OCI-LY1 (cell line): ENCODE measurements around the gene PACSIN2.

Source experiments
- H2AFZ ChIP-seq: fragments of 200-600 bp; sonication (generic), shearing (Covaris generic); 2 replicates; pipeline ENCODE4 v1.6.0; 2014; ENCODE audit warnings: antibody characterized with exemption, mild to moderate bottlenecking, low read length
- H3F3A ChIP-seq: fragments of 200-600 bp; sonication (generic), shearing (Covaris generic); 2 replicates; pipeline ENCODE4 v1.6.0; 2014; ENCODE audit warnings: mild to moderate bottlenecking, antibody characterized with exemption, low read length, moderate library complexity; ENCODE audit not compliant: insufficient read depth
- H3K27ac ChIP-seq: fragments of 200-600 bp; sonication (generic); 2 replicates; pipeline ENCODE4 v1.5.1; 2014; ENCODE audit warnings: low read length, mixed run types, mild to moderate bottlenecking, low read depth; ENCODE audit not compliant: poor library complexity, severe bottlenecking
- H3K27me3 ChIP-seq: fragments of 200-600 bp; sonication (generic); 2 replicates; pipeline ENCODE4 v1.6.0; 2014; ENCODE audit warnings: antibody characterized with exemption, mild to moderate bottlenecking, low read length, moderate library complexity; ENCODE audit not compliant: insufficient read depth
- H3K36me3 ChIP-seq: fragments of 200-600 bp; sonication (generic); 2 replicates; pipeline ENCODE4 v1.6.1; 2014; ENCODE audit warnings: mild to moderate bottlenecking, antibody characterized with exemption, low read length, moderate library complexity, mixed read lengths; ENCODE audit not compliant: insufficient read depth
- H3K4me1 ChIP-seq: fragments of 200-600 bp; sonication (generic); 2 replicates; pipeline ENCODE4 v1.5.1; 2014; ENCODE audit warnings: mild to moderate bottlenecking, low read length, moderate library complexity; ENCODE audit not compliant: insufficient read depth, severe bottlenecking
- H3K4me2 ChIP-seq: fragments of 200-600 bp; sonication (generic), shearing (Covaris generic); 2 replicates; pipeline ENCODE4 v1.6.1; 2014; ENCODE audit warnings: low read length
- H3K4me3 ChIP-seq: fragments of 200-600 bp; sonication (generic); 2 replicates; pipeline ENCODE4 v1.5.1; 2014; ENCODE audit warnings: low read length, low read depth, mild to moderate bottlenecking, mixed read lengths; ENCODE audit not compliant: poor library complexity, severe bottlenecking
- H3K79me2 ChIP-seq: fragments of 200-600 bp; shearing (Covaris generic); 2 replicates; pipeline ENCODE4 v1.6.1; 2016; ENCODE audit warnings: mixed run types, low read length, mixed read lengths; ENCODE audit not compliant: insufficient read depth
- H3K9ac ChIP-seq: fragments of 200-600 bp; sonication (generic), shearing (Covaris generic); 2 replicates; pipeline ENCODE4 v1.6.1; 2014; ENCODE audit warnings: mild to moderate bottlenecking, low read length, mixed read lengths
- H3K9me2 ChIP-seq: fragments of 200-600 bp; sonication (generic), shearing (Covaris generic); 2 replicates; pipeline ENCODE4 v1.6.1; 2014; ENCODE audit warnings: low read depth, mild to moderate bottlenecking, low read length, mixed read lengths
- H3K9me3 ChIP-seq: fragments of 200-600 bp; shearing (Covaris generic); 2 replicates; pipeline ENCODE4 v1.6.1; 2014; ENCODE audit warnings: low read length, mixed read lengths
- H4K20me1 ChIP-seq: fragments of 200-600 bp; sonication (generic), shearing (Covaris generic); 2 replicates; pipeline ENCODE4 v1.6.0; 2016; ENCODE audit warnings: mild to moderate bottlenecking, low read length; ENCODE audit not compliant: insufficient read depth
- CTCF ChIP-seq: fragments of 200-600 bp; sonication (generic), shearing (Covaris generic); IDR thresholded peaks from 2 replicates; pipeline ENCODE4 v1.5.1; 2017; ENCODE audit warnings: mild to moderate bottlenecking, antibody characterized with exemption, low read length, moderate library complexity, mixed read lengths
- EZH2 ChIP-seq: fragments of 200-600 bp; sonication (generic), shearing (Covaris generic); IDR thresholded peaks from 2 replicates; pipeline ENCODE4 v1.8.0; 2017; ENCODE audit warnings: borderline replicate concordance, mixed run types, mild to moderate bottlenecking, antibody characterized with exemption, low read length, moderate library complexity, mixed read lengths

The PACSIN2 gene

DNA sequence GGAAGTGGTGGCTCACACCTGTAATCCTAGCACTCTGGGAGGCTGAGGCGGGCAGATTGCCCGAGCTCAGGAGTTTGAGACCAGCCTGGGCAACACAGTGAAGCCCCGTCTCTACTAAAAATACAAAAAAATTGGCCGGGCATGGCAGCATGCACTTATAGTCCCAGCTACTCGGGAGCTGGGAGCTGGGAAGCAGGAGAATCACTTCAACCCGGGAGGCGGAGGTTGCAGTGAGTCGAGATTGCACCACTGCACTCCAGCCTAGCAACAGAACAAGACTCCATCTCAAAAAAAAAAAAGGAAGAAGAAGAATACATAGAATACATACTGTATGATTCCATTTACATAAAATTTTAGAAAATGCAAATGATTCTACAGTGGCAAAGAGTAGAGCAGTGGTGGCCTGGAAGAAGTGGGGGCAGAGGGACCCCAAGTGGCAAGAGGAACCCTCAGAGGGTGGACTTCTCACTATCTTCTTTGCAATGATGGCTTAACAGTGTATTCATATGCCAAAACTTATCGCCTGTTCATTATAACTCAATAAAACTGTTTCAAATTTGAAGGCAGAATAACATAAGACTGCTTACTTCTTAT, 22.0 kb downstream of the PACSIN2 start:
- no peak overlapping the region for H3K27ac ChIP-seq
- no peak overlapping the region for H2AFZ ChIP-seq
- TF ChIP-seq CTCF (no peak), EZH2 (no peak)
- no peaks in the 10 kb centered on the region for H3K79me2 ChIP-seq
- no peak overlapping the region for H3K4me2 ChIP-seq
- peaks cover 3% of the 10 kb centered on the region; the same call in 1 of the 2 replicates for H3K36me3 ChIP-seq
- no peak overlapping the region for H3K9ac ChIP-seq
- peaks cover 9% of the 10 kb centered on the region for H3K4me1 ChIP-seq
- no peaks in the 10 kb centered on the region for H4K20me1 ChIP-seq
- no peak overlapping the region for H3K4me3 ChIP-seq
- H3K9me3 ChIP-seq: 0 out of 2 replicates have a peak, but pooled peaks cover 4% of the 10 kb centered on the region
- H3K27me3 ChIP-seq: no peaks in the 10 kb centered on the region
- H3K9me2 ChIP-seq: no peaks in the 10 kb centered on the region
- no peaks in the 10 kb centered on the region for H3F3A ChIP-seq

- Histone ChIP-seq H3K9me2 (no peaks in the 10 kb centered on the region), H3K27me3 (no peaks in the 10 kb centered on the region), H3K9me3 (0 out of 2 replicates have a peak, but pooled peaks cover 4% of the 10 kb centered on the region), H3K36me3 (peaks cover 3% of the 10 kb centered on the region; the same call in 1 of the 2 replicates), H3K4me1 (peaks cover 9% of the 10 kb centered on the region), H2AFZ (no peak overlapping the region), H3K4me3 (no peak overlapping the region), H4K20me1 (no peaks in the 10 kb centered on the region), H3K79me2 (no peaks in the 10 kb centered on the region), H3K4me2 (no peak overlapping the region), H3F3A (no peaks in the 10 kb centered on the region), H3K27ac (no peak overlapping the region), H3K9ac (no peak overlapping the region)
- TF ChIP-seq CTCF (no peak), EZH2 (no peak)
Measured at GRCh38 chr22:42992092-42992491, 22.9 kb downstream of the PACSIN2 start.

GRCh38 chr22:42991010-42991651, 23.8 kb downstream of the PACSIN2 start:
- H3K27me3 ChIP-seq: no peaks in the 10 kb centered on the region
- H3K27ac ChIP-seq: no peak overlapping the region
- H2AFZ ChIP-seq: no peak overlapping the region

More at GRCh38 chr22:42991010-42991651, 23.8 kb downstream of the PACSIN2 start:
- no peaks in the 10 kb centered on the region for H3K79me2 ChIP-seq
- H3K4me3 ChIP-seq: no peak overlapping the region
- no peak overlapping the region for H3K4me2 ChIP-seq
- TF ChIP-seq CTCF (no peak), EZH2 (no peak)
- peaks cover 3% of the 10 kb centered on the region; the same call in 1 of the 2 replicates for H3K36me3 ChIP-seq
- no peaks in the 10 kb centered on the region for H4K20me1 ChIP-seq
- 0 out of 2 replicates have a peak, but pooled peaks cover 4% of the 10 kb centered on the region for H3K9me3 ChIP-seq
- no peak overlapping the region for H3K9ac ChIP-seq
- H3K9me2 ChIP-seq: no peaks in the 10 kb centered on the region
- H3F3A ChIP-seq: no peaks in the 10 kb centered on the region
- peaks cover 9% of the 10 kb centered on the region for H3K4me1 ChIP-seq
